HG03571 (cell line): ENCODE data around the gene INPP5A.

Experiments
- ATAC-seq: cut with Tn5 transposase; IDR thresholded peaks from one replicate; pipeline ENCODE4 v1.9.1; 2021; ENCODE audit not compliant: unreplicated experiment

INPP5A gene

DNA sequence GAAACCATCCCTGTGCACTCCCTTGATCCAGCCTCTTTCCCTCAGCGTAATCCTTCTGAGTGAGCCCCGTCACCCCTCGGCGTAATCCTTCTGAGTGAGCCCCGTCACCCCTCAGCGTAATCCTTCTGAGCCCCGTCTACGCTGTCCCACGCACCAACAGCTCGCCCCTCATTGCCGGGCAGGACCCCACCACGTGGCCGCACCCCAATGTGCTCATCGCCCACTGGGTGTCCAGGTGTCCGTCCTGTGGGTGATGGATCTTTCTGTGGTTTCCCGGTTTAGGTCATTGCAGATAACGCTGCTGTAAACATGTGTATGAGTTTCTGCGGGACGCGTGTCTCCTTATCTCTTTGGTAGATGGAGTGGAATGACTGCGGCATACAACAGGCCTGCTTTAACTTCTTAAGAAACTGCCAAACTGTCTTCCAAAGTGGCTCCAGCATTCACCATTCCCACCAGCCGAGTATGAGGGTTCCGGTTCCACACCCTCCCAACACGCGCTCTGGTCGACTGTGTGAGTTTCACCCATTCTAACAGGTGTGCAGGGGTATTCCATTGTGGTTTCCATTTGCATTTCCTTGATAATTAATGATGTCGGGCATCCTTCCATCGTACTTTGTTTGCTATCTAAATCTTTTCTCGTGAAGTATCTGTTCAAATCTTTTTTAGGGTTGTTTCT lies 290.4 kb downstream of the INPP5A start:
- ATAC-seq, result no peak

DNA sequence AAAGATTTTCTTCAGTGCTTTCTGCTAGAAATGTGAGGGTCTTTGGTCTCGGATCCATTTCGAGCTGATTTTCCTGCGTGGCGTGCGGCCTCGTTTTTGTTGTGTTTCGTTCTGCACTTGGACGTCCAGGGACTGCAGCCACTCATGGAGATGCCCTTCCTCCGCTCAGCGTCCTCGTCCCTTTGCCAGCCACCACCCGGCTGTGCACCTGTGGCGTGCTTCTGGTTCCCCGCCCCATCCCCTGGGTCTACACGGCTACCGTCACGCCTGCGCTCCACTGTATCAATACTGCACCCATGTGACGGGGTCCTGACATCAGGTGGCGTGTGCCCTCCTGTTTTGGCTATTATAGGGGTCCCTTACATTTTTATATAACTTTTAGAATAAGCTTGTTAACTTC lies 291.1 kb downstream of the INPP5A start:
- ATAC-seq, result no peak

- ATAC-seq, result no peak
Measured at GRCh38 chr10:132829403-132829802, 291.8 kb downstream of the INPP5A start.

DNA sequence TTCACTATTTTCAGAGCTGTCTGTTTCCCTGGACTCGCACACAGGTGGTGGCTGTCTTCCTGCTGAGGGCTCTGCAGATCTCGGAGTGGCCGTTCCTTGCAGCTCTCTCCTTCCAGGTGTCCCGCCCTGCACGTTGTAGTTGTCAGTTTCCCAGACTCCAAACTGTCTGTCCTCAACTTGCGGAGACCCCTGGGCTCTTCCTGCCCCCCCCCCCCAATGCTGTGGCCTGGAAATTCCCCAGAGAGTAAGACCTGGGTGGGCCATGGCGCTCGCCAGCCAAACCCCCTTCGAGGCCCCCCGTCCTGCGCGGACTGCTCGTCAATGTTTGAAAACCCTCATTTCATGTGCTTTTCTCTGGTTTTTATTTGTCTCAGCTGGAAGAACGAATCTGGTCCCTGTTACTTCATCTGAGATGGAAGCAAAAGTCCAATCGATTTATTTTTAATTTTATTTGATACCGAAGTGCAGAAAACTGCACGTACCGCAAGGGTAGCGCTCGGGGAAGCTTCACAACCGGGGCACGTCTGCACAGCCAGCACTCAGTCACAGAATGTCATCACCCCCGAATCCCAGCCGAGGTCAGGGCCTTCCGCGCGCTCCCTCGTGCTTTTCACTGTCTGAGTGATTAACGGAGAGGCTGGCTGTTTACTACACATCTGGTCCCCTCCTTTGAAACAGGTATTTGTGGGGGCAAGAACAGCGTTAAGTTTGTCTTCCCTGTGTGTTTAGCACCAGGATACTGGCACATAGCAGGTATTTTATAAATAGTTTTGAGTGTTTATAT lies 294.8 kb downstream of the INPP5A start:
- ATAC-seq, result no peak
